ENCODE data around the gene NUP54.
A peak's percentile ranks its signal among the peaks of the same experiment; 100 is the strongest.

Gene NUP54

DNA sequence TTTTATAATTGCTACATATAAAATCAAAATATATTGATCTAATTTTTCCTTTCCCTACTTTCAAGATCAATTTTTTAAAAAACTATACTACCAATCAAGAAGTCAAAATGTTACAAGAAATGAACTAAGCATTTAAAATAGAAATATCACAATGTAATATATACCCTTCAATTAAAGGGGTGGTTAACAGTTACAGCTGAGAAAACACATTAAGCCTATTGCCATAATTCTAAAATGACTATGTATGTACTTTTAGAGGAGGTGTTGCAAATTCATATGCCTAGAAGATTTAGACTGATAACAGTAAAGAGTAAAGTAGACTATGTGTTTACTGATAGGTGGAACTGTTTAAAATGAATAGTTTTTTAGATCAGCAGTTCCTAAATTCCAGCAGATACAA is 3.7 kb downstream of the NUP54 start:
- DNase-seq, result no peak

DNA sequence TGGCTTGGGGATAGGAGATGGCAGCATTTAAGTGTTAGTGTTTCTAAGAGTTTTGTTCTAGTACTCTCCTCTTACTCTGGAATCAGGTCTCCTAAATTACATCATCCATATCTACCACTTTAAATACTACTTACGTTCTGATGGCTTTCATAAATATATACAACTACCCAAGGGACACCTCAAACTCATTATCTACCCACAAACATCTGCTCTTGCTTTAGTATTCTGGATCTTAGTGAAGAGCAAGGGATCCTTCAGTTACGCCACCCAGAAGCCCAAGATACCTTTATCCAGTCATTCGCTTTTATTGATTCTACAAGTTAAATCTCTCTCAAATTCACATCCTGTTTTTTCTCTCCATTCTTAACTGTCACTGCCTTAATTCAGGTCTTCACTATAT is 7.0 kb downstream of the NUP54 start:
- no peak for DNase-seq

DNA sequence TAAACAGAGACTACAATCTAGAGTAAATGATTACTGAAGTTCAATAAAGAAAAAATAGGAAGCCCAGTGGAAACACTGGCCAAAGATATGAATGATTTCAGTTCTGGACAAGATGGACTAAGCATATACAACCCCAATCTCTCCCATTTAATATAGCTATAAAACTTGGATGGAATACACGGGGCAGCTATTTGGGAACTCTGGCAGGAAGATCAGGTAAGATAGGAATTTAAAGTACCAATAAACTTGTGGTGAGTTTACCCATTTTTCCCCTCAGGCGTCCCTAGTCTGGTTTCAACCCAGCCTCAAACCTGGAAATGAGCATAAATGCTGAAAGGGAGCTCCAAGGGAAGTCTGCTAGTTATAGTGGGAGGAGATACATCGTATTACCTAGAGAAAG is 20.4 kb downstream of the NUP54 start:
- DNase-seq, result no peak

DNA sequence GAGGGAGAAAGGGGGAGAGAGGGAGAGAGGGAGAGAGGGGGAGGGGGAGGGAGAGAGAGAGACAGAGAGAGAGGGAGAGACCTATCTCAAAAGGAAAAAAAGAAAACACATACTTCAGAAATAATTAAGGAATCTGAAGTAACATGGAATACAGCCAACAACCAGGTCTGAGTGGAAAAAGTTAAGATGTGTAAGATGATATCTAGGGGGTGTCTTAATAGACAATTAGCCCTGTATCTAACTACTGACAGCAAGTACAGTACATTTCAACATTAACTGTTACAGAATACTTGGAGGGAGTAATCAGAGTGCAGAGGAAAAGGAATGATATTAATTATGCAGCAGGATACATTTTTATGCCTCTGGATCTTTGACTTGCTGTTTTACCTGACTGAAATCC is 22.4 kb downstream of the NUP54 start:
- no peak for DNase-seq

DNA sequence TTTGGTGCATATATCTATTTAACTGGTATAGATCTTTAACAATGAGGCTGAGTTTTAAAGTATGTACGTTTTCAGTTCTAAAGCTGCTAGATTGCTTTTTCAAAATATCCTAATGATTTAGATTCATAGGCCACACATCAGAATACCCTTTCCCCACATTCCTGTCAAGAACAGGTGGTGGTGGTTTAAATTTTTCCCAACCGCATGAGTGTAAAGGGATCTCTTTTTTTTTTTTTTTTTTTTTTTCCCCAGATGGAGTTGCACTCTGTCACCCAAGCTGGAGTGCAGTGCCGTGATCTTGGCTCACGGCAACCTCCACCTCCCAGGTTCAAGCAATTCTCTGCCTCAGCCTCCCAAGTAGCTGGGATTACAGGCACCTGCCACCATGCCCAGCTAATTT is 28.0 kb downstream of the NUP54 start:
- no peak for DNase-seq

DNA sequence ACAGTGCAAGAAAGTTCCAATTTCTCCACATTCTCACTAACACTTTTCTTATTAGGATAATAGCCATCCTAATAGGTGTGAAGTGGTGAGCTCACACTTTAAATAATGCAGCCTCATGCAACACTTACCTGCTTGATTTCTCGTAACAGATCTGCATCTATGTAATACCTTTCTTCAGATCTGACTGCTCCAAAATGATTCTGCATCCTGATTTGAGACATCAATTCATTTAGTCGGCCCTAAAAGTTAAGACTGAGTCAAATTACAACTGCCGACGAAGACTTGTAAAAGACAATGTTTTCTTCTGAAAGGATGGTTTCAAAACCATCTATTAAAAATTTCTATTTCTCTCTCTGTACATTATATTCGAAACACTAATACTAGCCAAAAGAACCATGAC is 30.7 kb downstream of the NUP54 start:
- no peak for DNase-seq

DNA sequence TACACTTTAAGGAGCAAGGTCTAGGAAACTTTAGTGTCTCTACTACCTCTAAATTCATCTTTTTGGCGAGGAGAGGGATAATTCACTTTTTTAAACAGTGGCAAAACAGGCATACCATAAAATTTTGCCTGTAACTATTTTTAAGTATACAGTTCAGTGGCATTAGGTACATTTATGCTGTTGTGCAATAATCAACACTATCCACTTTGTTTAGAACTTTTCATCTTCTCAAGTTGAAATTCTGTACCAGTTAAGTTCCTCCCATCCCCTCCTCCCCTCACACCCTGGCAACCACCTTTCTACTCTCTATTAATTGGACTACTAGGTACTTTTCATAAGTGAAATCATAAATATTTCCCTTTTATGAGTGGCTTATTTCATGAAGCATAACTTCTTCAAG is 31.4 kb downstream of the NUP54 start:
- no peak for DNase-seq

DNA sequence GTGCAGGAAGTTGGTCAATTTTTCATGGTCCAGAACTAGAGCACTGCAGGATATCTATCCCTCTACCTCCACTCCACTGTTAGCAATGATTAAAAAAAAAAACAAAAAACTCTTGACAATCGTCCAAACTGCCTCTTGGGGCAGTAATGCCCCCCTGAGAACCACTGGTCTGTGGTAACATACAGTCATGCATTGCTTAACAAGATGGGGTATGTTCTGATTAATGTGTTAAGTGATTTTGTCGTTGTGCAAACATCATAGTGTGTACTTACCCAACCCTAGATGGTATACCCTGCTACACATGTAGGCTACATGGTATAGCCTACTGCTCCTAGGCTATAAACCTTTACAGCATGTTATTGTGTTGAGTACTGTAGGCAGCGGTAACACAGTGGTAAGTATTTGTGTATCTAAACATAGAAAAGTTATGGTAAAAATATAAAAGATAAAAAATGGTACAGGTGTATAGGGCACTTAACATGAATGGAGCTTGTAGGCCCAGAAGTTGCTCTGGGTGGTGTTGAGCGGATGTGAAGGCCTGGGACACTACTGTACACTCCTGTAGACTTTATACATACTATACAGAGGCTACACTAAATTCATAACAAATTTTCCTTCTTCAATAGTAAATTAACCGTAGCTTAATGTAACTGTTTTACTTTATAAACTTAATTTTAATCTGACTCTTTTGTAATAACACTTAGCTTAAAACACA is 39.6 kb downstream of the NUP54 start:
- DNase-seq, result no peak

DNA sequence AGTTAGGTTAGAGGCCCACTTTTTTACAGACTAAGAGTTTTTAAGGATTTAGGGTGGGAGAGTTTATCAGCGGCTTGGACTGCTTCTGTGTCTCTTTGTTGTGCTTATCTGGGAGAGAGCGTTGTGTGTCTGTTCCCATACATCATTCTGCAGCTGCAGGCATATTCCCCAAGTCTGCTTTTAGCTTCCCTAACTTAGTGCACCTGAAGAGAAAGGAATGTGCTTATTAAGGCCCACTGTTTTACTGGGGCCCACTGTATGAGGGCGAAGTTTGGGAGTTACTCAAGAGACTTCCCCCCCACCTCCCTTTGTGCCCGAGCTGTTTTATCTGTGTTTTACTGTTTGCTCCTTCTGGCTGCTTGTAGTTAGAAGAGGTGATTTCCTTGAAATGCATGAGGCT is 41.8 kb downstream of the NUP54 start:
- no peak for DNase-seq

DNA sequence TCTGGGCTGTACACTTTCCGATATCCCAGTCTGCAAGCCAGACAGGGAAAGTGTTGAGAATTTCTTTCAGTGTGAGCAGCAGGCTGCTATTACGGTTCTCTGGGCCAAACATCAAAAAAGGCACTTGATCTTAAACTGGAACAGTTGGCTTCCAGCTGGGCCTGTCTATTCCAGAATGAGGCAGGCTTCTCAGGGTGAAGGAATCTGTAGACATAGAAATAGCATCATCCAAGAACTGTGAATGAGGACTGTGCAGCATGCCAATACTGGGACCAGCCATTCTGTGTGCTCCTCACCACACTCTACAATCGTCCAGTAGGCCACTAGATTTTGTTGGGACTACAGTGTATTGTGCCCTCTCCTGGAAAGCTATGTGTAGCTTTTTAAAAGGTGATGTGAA is 42.5 kb downstream of the NUP54 start:
- DNase-seq, result no peak

DNA sequence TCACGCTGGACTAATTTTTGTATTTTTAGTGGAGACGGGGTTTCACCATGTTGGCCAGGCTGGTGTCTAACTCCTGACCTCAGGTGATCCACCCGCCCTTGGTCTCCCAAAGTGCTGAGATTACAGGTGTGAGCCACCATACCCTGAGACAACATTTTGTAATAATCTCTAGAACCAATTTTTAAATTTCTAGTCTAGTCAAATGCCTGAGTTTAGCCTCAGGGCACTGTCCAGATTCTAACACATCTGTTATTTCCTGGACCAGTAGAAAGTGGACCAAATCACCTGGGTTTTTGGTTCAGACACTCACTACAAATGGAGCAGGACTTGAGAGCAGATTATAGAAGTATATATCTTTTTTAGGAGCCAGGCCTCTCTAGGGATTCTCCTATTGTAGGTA is 52.1 kb downstream of the NUP54 start:
- DNase-seq, result no peak

DNA sequence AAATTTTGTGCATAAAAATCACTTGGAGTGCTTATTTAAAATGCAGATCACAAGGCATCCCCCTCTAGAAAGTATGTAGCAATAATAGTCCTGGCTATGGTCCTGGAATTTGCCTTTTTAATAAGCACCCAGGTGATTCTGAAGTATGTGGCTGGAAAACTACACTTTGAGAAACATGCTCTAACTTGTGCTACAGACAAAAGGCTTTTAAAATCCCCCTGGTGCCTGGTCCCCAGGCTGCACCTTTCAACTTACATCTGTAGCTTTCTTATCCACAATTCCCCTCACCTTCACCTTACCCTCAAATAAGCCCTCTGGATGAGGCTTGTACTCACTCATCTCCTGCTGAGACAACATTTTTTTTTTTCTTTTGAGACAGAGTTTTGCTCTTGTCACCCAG is 52.6 kb downstream of the NUP54 start:
- DNase-seq, result no peak

DNA sequence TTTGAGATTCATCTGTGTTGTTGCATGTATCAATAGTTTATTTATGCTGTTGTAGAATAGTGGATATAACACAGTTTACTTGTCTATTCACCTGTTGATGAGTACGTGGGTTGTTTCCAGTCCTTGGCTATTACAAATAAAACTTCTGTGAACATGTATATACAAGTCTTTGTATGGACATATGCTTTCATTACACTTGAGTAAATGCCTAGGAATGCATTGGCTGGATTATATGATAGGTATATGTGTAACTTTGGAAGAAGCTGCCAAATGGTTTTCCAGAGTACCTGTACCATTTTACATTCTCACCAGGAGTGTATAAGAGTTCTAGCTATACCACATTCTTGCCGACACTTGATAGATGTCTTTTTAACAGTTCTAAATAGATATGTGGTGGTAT is 57.1 kb downstream of the NUP54 start:
- DNase-seq, result no peak

DNA sequence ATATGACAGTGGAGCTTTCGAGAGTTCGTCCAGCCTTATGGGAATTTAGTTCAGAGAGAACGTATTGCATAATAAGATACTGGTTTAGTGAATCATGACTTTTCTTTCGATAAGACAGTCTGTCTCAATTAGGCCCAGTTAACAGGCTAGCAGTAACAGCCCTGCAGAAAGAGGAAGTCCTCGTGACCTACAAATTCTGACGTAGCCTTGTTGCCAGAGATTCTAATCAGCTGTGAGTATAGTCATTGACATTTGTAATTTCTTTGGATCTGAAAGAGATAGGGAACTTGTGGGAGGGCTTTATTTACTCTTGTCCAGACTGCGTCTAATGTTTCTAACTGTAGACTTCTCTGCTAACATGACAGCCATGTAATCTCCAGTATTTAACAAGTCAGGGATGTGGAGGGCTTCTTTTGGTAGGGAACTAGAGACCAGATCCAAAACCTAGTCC is 57.9 kb downstream of the NUP54 start:
- no peak for DNase-seq

DNA sequence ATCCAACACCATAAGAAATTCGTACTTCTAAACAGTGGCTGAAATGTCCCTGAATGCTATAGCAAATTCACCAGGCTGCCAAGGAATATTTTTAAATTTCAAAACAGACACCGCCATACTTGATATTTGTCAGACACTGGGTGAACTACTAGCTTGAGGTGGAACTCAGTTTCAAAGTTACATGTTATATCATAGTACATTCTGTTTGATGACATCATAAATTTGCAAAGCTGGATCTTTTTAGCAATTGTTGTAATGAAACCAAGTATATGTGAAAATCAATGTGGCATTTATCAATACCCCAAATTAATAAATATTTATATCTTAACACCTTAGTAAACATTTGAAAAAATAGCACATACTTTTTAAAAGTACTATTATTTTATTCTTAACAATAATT is 59.5 kb downstream of the NUP54 start:
- DNase-seq, result no peak

DNA sequence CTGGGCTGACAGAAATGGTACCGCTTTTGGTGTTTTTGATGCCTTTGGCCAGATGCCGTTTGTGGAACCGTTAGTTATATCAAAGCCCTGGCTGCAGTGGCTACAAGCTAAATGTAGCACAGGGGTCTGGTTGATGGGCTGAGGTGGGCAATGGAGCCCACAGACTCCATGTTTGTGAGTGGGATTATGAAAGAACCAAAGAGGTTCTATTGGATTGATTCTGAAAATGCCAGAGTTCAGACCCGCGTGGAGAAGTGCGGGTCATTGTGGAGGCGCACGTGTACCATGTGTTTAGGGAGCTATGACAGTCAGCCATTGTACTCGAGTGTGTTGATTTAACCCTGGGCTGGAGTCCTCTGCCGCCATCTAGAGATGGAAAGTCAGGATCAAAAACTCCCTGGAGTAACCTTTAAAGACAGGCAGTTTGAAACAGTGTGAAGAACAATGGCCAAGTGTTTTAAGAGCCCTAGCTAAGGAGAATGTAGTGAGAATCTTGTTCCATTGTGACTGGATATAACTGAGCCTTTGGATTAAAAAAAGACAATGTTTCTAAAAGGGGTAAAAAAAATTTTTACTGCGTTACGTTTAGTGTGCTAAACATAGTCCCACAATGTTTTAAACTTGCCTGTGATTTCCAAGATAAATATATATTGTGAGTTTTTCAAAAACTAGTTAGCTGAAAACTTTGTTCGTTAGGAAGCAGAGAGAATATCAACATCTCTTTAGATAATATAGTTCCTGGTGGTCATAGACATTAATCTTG is 61.0 kb downstream of the NUP54 start:
- no peak for DNase-seq

DNA sequence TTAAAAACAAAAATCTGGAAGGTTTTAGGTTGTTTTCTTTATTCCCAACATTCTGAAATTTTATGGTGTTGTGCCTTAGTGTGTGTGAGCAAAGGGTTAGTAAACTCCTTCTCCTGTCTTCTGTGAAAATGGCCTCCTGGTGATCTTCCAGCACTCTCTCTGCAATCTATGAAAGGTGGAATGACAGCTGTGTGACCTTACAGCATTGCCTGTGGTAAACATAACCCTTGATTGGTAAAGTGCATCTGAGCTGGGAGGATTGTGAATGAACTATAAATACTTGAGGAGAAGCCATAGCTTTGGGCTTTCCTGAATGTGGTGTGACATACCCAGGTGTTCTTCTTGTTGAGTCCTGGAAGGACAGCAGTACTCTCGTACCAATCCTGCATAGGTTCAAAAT is 63.7 kb downstream of the NUP54 start:
- DNase-seq, result no peak

DNA sequence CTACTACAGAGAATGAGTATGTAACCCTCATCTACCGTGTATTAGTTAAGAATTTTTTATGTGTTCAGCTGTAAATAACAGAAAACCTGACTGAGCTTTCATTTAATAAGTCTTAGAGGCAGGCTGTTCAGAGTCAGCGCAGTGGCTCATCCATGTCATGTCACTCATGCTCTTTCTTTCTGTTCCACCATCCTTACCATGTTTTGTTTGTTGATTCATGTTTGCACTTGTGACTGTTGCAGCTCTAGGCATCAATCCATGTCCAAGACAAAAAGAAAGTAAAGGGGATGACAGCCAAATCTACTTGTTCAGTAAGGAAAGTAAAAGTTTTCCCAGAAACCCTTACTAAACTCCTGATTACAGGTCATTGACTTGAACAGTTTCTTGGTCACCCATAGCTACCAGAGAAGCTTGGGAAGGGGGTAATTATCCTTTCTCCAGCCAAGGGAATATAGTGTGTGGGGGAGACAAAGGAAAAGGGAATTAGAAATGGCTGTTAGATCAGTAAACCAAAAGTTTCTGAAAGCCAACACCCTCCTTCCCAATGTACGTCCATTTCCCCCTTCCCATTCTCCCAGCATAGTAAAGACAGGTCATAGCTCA is 64.7 kb downstream of the NUP54 start:
- DNase-seq, result no peak

DNA sequence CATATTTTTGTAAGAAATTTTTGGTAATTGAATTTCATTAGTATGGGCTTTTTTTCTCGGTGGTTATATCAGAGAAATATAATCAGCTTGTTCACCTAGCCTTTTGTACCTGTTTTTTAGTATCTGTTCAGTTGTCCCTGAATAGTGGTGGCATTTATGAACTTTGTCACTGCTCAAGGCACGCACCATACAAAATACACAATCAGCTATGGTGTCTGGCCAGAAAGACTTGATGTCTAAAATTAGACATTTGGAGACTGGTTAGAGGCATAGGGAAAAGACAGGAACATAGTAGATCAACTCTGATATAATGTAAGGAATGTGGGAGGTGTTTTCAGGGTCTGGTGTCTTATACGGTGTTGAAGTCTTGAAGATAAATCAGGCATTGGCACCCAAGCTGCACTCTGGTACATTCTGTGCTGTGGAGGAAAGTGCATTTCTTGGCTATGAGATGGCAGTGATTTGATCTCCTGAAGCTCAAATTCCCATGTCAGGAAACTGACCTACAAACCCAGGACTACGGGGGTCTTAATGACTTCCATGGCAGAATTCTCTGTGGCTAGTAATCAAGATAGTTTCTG is 70.1 kb downstream of the NUP54 start:
- no peak for DNase-seq

DNA sequence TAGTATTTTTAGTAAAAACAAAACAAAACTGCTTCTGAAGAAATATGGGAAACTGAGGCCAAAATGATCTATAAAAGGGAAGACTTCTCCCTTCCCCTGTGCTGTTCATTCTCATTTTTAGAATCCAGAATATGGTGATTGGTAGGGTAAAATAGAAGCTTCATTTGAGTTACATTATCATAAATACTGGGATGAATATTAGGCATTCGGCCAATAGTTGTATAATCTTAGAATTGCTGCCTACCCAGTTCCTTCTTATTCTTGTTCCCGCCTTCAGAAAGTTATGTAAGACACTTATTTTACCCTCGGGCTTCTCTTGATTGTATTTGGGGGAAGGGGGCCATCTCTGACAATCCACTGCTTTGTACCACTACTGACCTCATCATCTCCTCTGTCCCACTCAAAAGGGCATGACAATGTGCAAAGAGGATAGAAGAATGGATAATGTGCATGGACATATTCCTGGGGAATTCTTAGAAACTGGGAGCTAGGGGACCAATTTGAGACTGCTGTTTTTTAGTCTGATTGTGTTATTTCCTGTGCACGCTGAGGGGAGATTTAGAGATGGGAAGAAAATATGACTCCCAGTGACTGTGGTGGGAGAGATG is 73.1 kb downstream of the NUP54 start:
- DNase-seq, result no peak

DNA sequence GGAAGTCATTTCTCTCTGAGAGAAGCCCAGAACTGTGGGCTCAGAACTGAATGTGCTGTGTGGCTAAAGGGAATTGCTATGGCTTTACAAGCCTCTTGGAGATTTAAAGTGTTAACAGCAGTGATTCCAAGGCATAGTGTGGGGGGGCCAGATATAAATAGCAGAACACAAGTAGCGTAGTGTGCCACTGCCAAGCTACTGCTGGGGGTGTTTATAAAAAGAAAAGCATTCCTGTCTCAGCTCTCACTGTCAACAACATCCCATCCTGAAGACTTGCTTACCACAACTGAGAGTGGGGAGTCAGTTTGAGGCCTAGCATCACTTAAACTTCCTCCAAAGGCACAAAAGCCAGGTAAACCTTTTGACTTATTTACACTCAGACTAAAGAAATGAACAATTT is 73.7 kb downstream of the NUP54 start, which contains the start of gene ART3:
Gene ART3 (plus strand): TSS at position 242 of the 400 bp plus-strand sequence. CDS start 1,181 bp downstream, outside the sequence.
- DNase-seq, result no peak

DNA sequence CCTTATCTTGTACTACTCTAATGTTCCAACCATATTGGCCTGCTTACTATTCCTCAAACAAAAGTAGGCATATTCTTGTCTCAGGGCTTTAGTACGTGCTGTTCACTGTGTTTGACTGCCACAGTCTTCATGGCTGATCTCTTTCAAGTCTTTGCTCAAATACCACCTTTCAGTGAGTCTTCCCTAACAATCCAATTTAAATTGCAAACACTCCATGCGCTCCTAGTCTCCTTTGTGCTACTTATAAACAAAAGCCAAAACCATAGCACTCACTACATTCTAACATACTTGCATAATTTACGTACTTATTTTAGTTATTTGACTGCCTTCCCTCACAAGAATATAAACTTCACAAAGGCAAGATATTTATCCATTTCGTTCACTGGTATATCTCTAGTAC is 75.4 kb downstream of the NUP54 start:
- no peak for DNase-seq

DNA sequence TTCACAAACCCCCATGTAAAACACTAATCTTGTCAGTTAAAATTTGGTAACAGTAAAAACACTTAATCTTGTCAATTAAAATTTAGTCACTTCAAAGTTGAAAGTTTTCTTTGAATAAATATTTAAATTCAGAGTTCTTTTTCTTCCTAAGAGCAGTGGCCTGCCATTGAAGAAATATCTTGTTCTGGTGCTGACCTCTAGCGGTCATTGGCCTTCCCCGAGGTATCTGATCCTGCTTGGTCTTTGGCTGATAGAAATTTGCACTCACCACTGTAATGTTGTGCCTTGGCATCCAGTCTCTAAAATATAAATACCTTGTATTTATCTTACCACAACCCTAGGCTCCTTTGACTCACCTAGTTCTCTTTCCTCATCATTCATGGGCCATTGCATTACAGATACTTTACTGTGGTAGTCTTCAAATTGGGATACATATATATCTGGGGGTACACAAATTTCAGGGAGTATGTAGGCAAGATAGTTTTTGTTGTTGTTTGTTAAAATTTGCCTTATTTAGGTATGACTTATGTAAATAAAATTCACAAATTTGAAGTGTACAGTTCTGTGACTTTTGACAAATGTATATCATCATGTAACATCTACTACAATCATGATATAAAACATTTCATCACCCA is 80.4 kb downstream of the NUP54 start:
- DNase-seq, result peak; percentile 85
